ENCODE measurements around the gene CEBPB.

Gene CEBPB

GRCh38 chr20:50214226-50215024, 23.8 kb downstream of the CEBPB start:
- Histone ChIP-seq H3K4me1 (ENCODE audit: low read length) (no peaks in the 10 kb centered on the region), H2AFZ (ENCODE audit: low read length) (no peak overlapping the region), H3K4me3 (ENCODE audit: low read length) (no peak overlapping the region), H3K9me3 (replicated peaks; ENCODE audit: insufficient read depth, low read length) (no peaks in the 10 kb centered on the region), H3K79me2 (ENCODE audit: low read length) (no peaks in the 10 kb centered on the region), H3K9ac (ENCODE audit: low read length) (no peak overlapping the region), H4K20me1 (ENCODE audit: insufficient read depth, low read length) (no peaks in the 10 kb centered on the region), H3K27me3 (replicated peaks; ENCODE audit: insufficient read depth, low read length) (peaks cover 10% of the 10 kb centered on the region; the same call in 1 of the 2 replicates), H3K36me3 (replicated peaks; ENCODE audit: insufficient read depth, low read length) (no peaks in the 10 kb centered on the region), H3K27ac (ENCODE audit: low read length) (no peak overlapping the region), H3F3A (ENCODE audit: insufficient read depth, low read length) (no peaks in the 10 kb centered on the region), H3K4me2 (ENCODE audit: low read depth, low read length) (no peak overlapping the region), H3K9me2 (replicated peaks; ENCODE audit: insufficient read depth, low read length) (no peaks in the 10 kb centered on the region)
- DNase-seq = no peak
- TF ChIP-seq EZH2 (optimal IDR thresholded peaks at IDR 0.05; ENCODE audit: low read depth, low read length) = no peak
- TF ChIP-seq EZH2phosphoT487 (IDR thresholded peaks at IDR 0.05; ENCODE audit: low read length) = no peak
- no peak for TF ChIP-seq CTCF (IDR thresholded peaks at IDR 0.05; ENCODE audit: low read length)

- no peak overlapping the region for H3K27ac ChIP-seq (ENCODE audit: low read length)
- H4K20me1 ChIP-seq (ENCODE audit: insufficient read depth, low read length) = no peaks in the 10 kb centered on the region
- no peak overlapping the region for H3K4me3 ChIP-seq (ENCODE audit: low read length)
- H3K9me2 ChIP-seq (replicated peaks; ENCODE audit: insufficient read depth, low read length) = no peaks in the 10 kb centered on the region
- no peaks in the 10 kb centered on the region for H3K9me3 ChIP-seq (replicated peaks; ENCODE audit: insufficient read depth, low read length)
- H3K4me2 ChIP-seq (ENCODE audit: low read depth, low read length) = no peak overlapping the region
- H3F3A ChIP-seq (ENCODE audit: insufficient read depth, low read length) = no peaks in the 10 kb centered on the region
- no peak overlapping the region for H3K9ac ChIP-seq (ENCODE audit: low read length)
- no peak overlapping the region for H2AFZ ChIP-seq (ENCODE audit: low read length)
- no peak for DNase-seq
- no peaks in the 10 kb centered on the region for H3K79me2 ChIP-seq (ENCODE audit: low read length)
- TF ChIP-seq EZH2phosphoT487 (IDR thresholded peaks at IDR 0.05; ENCODE audit: low read length) (no peak), EZH2 (optimal IDR thresholded peaks at IDR 0.05; ENCODE audit: low read depth, low read length) (no peak), CTCF (IDR thresholded peaks at IDR 0.05; ENCODE audit: low read length) (no peak)
- no peaks in the 10 kb centered on the region for H3K4me1 ChIP-seq (ENCODE audit: low read length)
- H3K27me3 ChIP-seq (replicated peaks; ENCODE audit: insufficient read depth, low read length) = peaks cover 10% of the 10 kb centered on the region; the same call in 1 of the 2 replicates
- no peaks in the 10 kb centered on the region for H3K36me3 ChIP-seq (replicated peaks; ENCODE audit: insufficient read depth, low read length)
Measured at GRCh38 chr20:50215101-50215690, 24.6 kb downstream of the CEBPB start.

- no peak overlapping the region for H2AFZ ChIP-seq (ENCODE audit: low read length)
- no peaks in the 10 kb centered on the region for H3K9me3 ChIP-seq (replicated peaks; ENCODE audit: insufficient read depth, low read length)
- no peak overlapping the region for H3K9ac ChIP-seq (ENCODE audit: low read length)
- no peaks in the 10 kb centered on the region for H3K9me2 ChIP-seq (replicated peaks; ENCODE audit: insufficient read depth, low read length)
- no peak for DNase-seq
- H3K27ac ChIP-seq (ENCODE audit: low read length) = no peak overlapping the region
- H3K4me3 ChIP-seq (ENCODE audit: low read length) = no peak overlapping the region
- no peaks in the 10 kb centered on the region for H4K20me1 ChIP-seq (ENCODE audit: insufficient read depth, low read length)
- H3K27me3 ChIP-seq (replicated peaks; ENCODE audit: insufficient read depth, low read length) = peaks cover 10% of the 10 kb centered on the region; the same call in 1 of the 2 replicates
- TF ChIP-seq EZH2phosphoT487 (IDR thresholded peaks at IDR 0.05; ENCODE audit: low read length) (no peak), CTCF (IDR thresholded peaks at IDR 0.05; ENCODE audit: low read length) (no peak), EZH2 (optimal IDR thresholded peaks at IDR 0.05; ENCODE audit: low read depth, low read length) (no peak)
- no peak overlapping the region for H3K4me2 ChIP-seq (ENCODE audit: low read depth, low read length)
- H3K79me2 ChIP-seq (ENCODE audit: low read length) = no peaks in the 10 kb centered on the region
- H3K36me3 ChIP-seq (replicated peaks; ENCODE audit: insufficient read depth, low read length) = no peaks in the 10 kb centered on the region
- H3K4me1 ChIP-seq (ENCODE audit: low read length) = no peaks in the 10 kb centered on the region
- H3F3A ChIP-seq (ENCODE audit: insufficient read depth, low read length) = no peaks in the 10 kb centered on the region
Measured at GRCh38 chr20:50215926-50216325, 25.3 kb downstream of the CEBPB start.
